Measurements from ENCODE around the gene TGM5.

Gene TGM5

GRCh38 chr15:43242616-43243015, 24.1 kb downstream of the TGM5 start:
- in situ Hi-C loops (cut with MboI; ENCODE audit: low sequenced_read_pairs, unreplicated experiment) = no loop called here
- no peak for TF ChIP-seq CTCF (IDR thresholded peaks at IDR 0.05; ENCODE audit: borderline replicate concordance, control extremely low read depth, extremely low read depth, insufficient read depth, missing control alignments)
- DNase-seq (ENCODE audit: low spot score) = no peak

GRCh38 chr15:43241100-43241499, 25.6 kb downstream of the TGM5 start:
- in situ Hi-C loops (cut with MboI; ENCODE audit: low sequenced_read_pairs, unreplicated experiment) = no loop called here
- no peak for TF ChIP-seq CTCF (IDR thresholded peaks at IDR 0.05; ENCODE audit: borderline replicate concordance, control extremely low read depth, extremely low read depth, insufficient read depth, missing control alignments)
- DNase-seq (ENCODE audit: low spot score) = no peak

GRCh38 chr15:43239732-43240491, 26.8 kb downstream of the TGM5 start:
- TF ChIP-seq CTCF (IDR thresholded peaks at IDR 0.05; ENCODE audit: borderline replicate concordance, control extremely low read depth, extremely low read depth, insufficient read depth, missing control alignments) = no peak
- DNase-seq (ENCODE audit: low spot score) = peak; percentile 71
- in situ Hi-C loops (cut with MboI; ENCODE audit: low sequenced_read_pairs, unreplicated experiment) = no loop called here

- no peak for TF ChIP-seq CTCF (IDR thresholded peaks at IDR 0.05; ENCODE audit: borderline replicate concordance, control extremely low read depth, extremely low read depth, insufficient read depth, missing control alignments)
- in situ Hi-C loops (cut with MboI; ENCODE audit: low sequenced_read_pairs, unreplicated experiment) = no loop called here
- no peak for DNase-seq (ENCODE audit: low spot score)
These were observed 28.0 kb downstream of the TGM5 start for GRCh38 chr15:43238671-43239131.

GRCh38 chr15:43237842-43238470, 28.8 kb downstream of the TGM5 start:
- in situ Hi-C loops (cut with MboI; ENCODE audit: low sequenced_read_pairs, unreplicated experiment) = no loop called here
- TF ChIP-seq CTCF (IDR thresholded peaks at IDR 0.05; ENCODE audit: borderline replicate concordance, control extremely low read depth, extremely low read depth, insufficient read depth, missing control alignments) = no peak
- no peak for DNase-seq (ENCODE audit: low spot score)

- TF ChIP-seq CTCF (IDR thresholded peaks at IDR 0.05; ENCODE audit: borderline replicate concordance, control extremely low read depth, extremely low read depth, insufficient read depth, missing control alignments) = no peak
- DNase-seq (ENCODE audit: low spot score) = no peak
- in situ Hi-C loops (cut with MboI; ENCODE audit: low sequenced_read_pairs, unreplicated experiment) = no loop called here
These were observed 31.2 kb downstream of the TGM5 start for GRCh38 chr15:43235536-43235935.
